Left cardiac atrium (tissue), 4 donors: ENCODE results near the gene PCK1. TPM values are rescaled to one million over a fixed set of nuclear protein-coding genes. Genes with fewer than 3 reads are reported as not detected.

Experiments
- ATAC-seq, 2 donors: fragments of 200-7000 bp; cut with Tn5 transposase; one replicate each; pipeline ENCODE4 v1.9.1; 2020; ENCODE audit warnings: mild to moderate bottlenecking in 2 of 2, moderate library complexity in 2 of 2
- DNase-seq: peaks from one replicate; pipeline ENCODE4 v3.0.0-alpha.2; 2020
- intact Hi-C, 2 donors: fragments of 100-400 bp; cut with DNase I; formaldehyde crosslinking; loops; one replicate each; pipeline versions ENCODE4 v1.14.1 to v1.15.1; 2022 to 2023
- total RNA-seq, 2 donors: library from RNA; stranded (reverse); fragmentation: NEBNext Ultra II Directional; extraction: Animal tissue kit (Norgen Biotek cat#: 25700); gene quantifications; one replicate each; pipeline ENCODE4 v1.2.1, GENCODE V29; 2021
- donor health status: DM: no; HTN: yes; CAD: no.
- donor health status: DM: no; HTN: yes; CAD: no; lungs with severe emphysema.
- donor health status: DM: yes; HTN: yes; CAD: no.
- donor health status: Dilated cardiomyopathy.

The PCK1 gene
- total RNA-seq, 2 donors from 2014 or later: 21.6 to 72.2 TPM

- intact Hi-C loops: no loop called here
- DNase-seq (no peak), ATAC-seq (no peak)
Measured at GRCh38 chr20:57570920-57571319, 10.0 kb downstream of the PCK1 start.

- ATAC-seq (no peak), DNase-seq (no peak)
- intact Hi-C loops: no loop called here
Measured at GRCh38 chr20:57571782-57572416, 11.0 kb downstream of the PCK1 start.

DNA sequence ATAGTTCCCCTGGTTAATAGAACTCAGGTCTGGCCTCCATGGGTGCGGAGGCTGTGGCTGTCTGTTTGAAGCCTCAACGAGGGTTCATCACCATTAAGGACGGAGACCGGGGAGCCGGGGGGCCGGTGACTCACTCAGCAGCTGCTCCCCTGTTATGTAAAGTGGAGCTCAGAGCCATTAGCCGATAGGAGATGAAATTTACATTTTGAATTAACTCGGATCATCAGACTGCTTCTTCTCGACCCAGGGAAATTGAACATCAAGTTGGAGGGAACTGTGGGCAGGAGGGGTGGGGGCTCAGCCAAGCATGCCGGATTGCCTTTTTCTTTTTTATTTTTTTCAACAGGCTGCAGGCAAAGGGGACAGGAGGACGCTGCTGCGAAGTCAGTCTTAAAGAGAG is 12.3 kb downstream of the PCK1 start:
- DNase-seq: no peak
- no peak for ATAC-seq
- intact Hi-C loops: no loop called here

GRCh38 chr20:57573894-57574293 is 13.0 kb downstream of the PCK1 start:
- no peak for DNase-seq
- intact Hi-C loops: no loop called here

GRCh38 chr20:57574954-57575353 is 14.0 kb downstream of the PCK1 start:
- intact Hi-C loops: no loop called here
- ATAC-seq (no peak), DNase-seq (no peak)

More at GRCh38 chr20:57573894-57574293, 13.0 kb downstream of the PCK1 start:
- no peak for ATAC-seq

DNA sequence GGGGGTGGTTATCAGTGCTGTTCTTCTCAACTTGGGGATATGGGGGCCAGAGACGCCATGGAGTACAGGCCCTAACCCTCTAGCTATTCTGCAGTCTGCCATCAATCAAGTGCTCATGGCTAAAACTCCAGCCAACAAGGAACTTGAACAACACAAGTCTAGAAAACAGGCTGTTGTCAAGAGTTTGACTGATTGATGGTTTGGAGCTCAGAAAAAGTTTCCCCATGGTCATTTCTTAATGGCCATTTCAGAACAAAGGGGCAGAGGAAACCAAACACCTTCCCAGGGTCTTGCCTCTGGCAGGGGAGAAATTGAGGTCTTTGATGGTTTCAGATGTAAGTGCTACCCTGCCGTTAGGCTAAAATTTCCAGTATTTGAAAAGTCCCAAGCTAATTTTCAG is 15.1 kb downstream of the PCK1 start:
- DNase-seq (no peak), ATAC-seq (no peak)

GRCh38 chr20:57576617-57577550 is 16.0 kb downstream of the PCK1 start:
- no peak for ATAC-seq
- intact Hi-C loops: no loop called here
- DNase-seq: no peak

More for the DNA sequence above, 15.1 kb downstream of the PCK1 start:
- intact Hi-C loops: no loop called here

GRCh38 chr20:57577679-57578475 is 17.0 kb downstream of the PCK1 start:
- intact Hi-C loops: no loop called here
- no peak for DNase-seq
- ATAC-seq: no peak

- ATAC-seq (no peak), DNase-seq (no peak)
- intact Hi-C loops: no loop called here
Measured at GRCh38 chr20:57578476-57579165, 17.7 kb downstream of the PCK1 start.

GRCh38 chr20:57579331-57579897 is 18.5 kb downstream of the PCK1 start:
- DNase-seq (no peak), ATAC-seq (peak in 1 of 2 donors; percentile 28)
- intact Hi-C loops: no loop called here

- DNase-seq (no peak), ATAC-seq (no peak)
- intact Hi-C loops: no loop called here
Measured at GRCh38 chr20:57579898-57580447, 19.1 kb downstream of the PCK1 start.

GRCh38 chr20:57580478-57581201 is 19.7 kb downstream of the PCK1 start:
- ATAC-seq: no peak
- intact Hi-C loops: no loop called here
- DNase-seq: no peak

DNA sequence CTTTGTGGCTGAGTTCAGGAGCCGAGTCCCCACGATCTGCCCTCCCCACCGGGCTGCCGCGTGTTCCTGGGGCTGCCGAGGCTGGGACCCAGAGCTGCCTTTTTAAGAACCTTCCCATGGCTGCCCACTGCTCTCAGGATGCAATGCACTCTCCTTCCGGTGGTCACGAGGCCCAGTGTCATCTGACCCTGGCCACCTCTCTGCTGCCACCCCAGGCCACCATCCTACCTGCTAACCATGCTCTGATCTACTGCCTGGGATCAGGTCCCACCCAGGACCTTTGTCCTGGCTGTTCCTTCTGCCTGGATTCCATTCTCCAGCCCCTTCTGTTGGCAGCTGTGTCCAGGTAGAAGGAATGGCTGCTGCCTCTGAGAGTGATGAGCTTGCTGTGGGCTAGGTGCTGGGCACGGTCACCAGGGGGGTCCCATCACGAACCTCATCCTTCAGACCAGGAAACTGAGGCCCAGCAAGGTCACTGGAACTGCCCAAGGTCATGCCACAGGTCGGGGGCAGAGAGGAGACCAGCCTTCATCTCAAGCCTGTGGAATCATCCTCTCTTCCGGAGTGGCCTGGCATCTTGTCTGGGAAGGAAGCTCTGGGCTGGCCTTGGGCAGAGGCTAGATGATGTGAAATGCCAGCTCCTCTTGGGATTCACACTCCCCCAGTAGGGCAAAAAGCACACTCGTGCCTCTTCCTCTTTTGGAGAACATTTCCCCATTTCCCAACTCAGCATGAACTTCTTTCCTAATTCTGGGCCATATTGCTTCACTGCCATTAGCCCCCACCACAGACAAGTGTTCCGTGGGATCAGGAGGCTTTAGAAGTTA is 20.5 kb downstream of the PCK1 start:
- ATAC-seq (peak; percentile 25 to 67), DNase-seq (no peak)
- intact Hi-C loops: no loop called here

- intact Hi-C loops: no loop called here
- DNase-seq (no peak), ATAC-seq (no peak)
Measured at GRCh38 chr20:57582029-57582378, 21.1 kb downstream of the PCK1 start.

DNA sequence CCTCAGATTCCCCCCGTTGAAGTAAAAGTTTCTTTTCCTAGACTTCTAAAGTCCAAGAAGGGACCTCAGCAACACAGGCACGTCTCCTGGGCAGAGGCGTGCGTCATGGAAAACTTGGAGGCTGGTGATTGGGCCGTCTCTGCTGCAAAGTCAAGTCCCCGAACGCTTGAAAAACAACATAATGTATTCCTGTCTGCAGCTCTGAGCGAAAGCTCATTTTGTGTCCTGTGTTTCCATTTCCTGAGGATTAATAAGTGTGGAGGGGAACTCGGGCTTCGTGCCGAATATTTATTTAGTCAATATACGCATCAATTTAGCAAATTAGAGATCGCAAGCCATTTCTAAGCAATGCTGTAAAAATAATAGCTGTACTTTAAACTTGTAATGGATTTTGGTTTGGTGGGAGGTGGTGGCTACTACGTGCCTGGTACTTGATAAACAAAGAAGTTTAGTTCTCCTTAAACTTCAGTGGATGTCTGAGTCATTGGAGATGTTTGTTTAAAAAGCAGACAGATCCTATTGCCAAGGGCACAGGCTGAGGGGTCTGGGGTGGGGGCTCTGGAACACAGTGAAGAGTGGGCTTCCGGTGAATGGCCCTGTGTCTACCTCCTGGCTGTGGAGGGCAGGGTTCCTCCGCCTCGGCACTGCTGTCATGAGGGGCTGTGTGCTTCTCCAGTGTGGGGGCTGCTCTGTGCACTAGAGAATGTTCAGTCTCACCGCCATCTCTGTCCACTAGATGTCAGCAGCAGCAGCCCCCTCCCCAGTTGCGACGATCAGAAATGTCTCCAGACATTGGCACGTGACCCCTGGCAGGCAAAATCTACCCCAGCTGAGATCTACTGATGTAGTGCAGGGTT is 21.8 kb downstream of the PCK1 start:
- intact Hi-C loops: no loop called here
- ATAC-seq (peak; percentile 29 to 58), DNase-seq (peak; percentile 50)
